ENCODE measurements around the gene TNIK. TPM values are rescaled to one million over a fixed set of nuclear protein-coding genes. Genes with fewer than 3 reads are reported as not detected.
A peak's percentile ranks its signal among the peaks of the same experiment; 100 is the strongest.

Gene TNIK
- total RNA-seq, 2 donors from 2014 or later, result 96.4 to 98.9 TPM

DNA sequence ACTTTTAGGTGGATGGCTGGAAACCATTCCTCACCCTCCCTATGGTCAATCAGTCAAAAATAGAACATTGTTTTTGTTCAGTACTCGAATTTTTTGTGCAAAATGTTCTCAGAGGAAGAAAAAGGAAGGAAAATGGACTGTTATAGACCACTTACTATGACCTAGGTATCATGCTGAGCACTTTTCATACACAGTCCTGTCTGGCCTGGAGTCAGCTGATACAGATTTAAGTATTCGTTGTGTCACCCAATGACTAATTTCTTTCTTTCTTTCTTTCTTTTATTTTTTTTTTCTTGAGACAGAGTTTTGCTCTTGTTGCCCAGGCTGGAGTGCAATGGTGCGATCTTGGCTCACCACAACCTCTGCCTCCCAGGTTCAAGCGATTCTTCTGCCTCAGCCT lies 29.1 kb upstream of the TNIK start:
- Mint-ChIP-seq H3K36me3 (ENCODE audit: low read depth) (no peaks in the 10 kb centered on the region), H3K27me3 (no peaks in the 10 kb centered on the region), H3K4me3 (no peak overlapping the region), H3K27ac (no peak overlapping the region), H3K4me1 (peaks cover 6% of the 10 kb centered on the region)
- no peaks in the 10 kb centered on the region for H3K9me3 ChIP-seq (ENCODE audit: control insufficient read depth, low read length, poor library complexity, severe bottlenecking)
- DNase-seq (no peak), ATAC-seq (no peak)

DNA sequence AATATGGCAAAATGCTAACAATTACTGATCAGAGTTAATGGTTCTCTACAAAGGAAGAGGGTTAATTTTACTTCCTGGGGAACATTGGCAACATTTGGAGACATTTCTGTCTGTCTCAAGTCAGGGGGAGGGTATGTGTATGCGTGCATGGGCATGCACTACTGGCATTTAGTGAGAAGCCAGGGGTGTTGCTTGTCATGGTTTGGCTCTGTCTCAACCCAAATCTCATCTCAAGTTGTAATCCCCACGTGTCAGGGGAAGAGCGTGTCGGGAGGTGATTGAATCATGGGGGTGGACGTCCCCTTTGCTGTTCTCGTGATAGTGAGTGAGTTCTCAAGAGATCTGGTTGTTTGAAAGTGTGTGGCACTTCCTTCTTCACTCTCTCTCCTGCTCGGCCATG lies 28.3 kb upstream of the TNIK start:
- ATAC-seq (no peak), DNase-seq (no peak)
- Mint-ChIP-seq H3K27ac (no peak overlapping the region), H3K36me3 (ENCODE audit: low read depth) (no peaks in the 10 kb centered on the region), H3K4me1 (no peaks in the 10 kb centered on the region), H3K4me3 (no peak overlapping the region), H3K27me3 (no peaks in the 10 kb centered on the region)
- H3K9me3 ChIP-seq (ENCODE audit: control insufficient read depth, low read length, poor library complexity, severe bottlenecking), result no peaks in the 10 kb centered on the region

DNA sequence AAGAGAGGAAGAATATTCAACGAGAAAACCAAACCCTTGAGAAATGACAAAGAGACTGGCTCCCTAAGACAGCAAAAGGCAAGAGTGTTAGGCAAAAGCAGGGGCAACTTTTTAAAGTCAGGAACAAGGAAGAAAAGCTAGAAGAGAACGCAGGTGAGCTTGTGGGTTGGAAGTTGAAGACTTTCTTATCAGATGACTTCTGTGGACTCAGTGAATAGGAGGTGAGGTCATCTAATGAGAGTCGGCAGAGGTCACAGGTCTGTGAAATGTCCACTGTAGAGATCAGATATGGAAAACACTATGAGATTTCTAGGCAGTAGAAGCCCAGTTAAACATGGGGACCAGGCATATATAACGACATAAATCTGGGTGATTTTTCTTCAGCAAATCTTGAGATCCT lies 27.2 kb upstream of the TNIK start:
- no peak for DNase-seq

DNA sequence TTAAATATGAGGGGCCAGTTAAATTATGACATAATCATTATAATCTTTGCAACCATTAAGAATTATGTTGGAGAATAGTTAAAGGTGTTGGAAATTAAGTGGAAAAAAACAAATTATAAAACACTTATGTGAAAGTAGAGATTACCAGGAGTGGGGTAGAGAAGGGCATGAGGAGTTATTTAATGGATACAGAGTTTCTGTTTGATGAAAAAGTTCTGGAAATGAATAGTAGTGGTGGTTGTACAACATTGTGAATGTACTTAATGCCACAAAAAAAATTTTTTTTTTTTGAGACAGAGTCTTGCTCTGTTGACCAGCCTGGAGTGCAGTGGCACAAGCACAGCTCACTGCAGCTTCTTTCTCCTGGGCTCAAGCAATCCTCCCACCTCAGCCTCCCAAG lies 25.1 kb upstream of the TNIK start:
- ATAC-seq, result no peak
- Mint-ChIP-seq H3K4me1 (peaks cover 7% of the 10 kb centered on the region), H3K36me3 (ENCODE audit: low read depth) (no peaks in the 10 kb centered on the region), H3K27ac (peak overlapping the region; percentile 19), H3K27me3 (no peaks in the 10 kb centered on the region), H3K4me3 (no peak overlapping the region)
- DNase-seq, result no peak
- no peaks in the 10 kb centered on the region for H3K9me3 ChIP-seq (ENCODE audit: control insufficient read depth, low read length, poor library complexity, severe bottlenecking)

More for the DNA sequence above, 27.2 kb upstream of the TNIK start:
- Mint-ChIP-seq H3K4me3 (no peak overlapping the region), H3K27ac (no peak overlapping the region), H3K36me3 (ENCODE audit: low read depth) (no peaks in the 10 kb centered on the region), H3K4me1 (no peaks in the 10 kb centered on the region), H3K27me3 (no peaks in the 10 kb centered on the region)
- ATAC-seq, result no peak
- no peaks in the 10 kb centered on the region for H3K9me3 ChIP-seq (ENCODE audit: control insufficient read depth, low read length, poor library complexity, severe bottlenecking)

DNA sequence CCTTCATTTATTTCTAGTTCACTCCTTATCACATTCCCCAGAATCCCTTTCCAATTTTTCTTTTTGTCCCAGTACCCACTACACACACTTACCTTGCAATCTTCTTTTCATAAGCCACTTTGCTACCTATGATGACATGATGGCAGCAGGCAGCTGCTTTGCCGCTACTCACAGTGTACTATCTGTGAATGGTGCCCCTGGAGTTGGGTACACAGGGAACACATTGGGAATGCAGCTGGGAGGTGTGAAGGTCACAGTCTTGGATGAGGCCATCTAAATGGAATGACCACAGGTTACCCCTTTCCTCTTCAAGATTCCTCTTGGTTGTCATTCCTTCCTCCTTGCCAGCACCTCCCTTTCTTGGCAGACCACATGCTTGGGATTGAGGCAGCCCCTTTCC lies 20.8 kb upstream of the TNIK start:
- no peak for ATAC-seq
- H3K36me3 Mint-ChIP-seq (ENCODE audit: low read depth), result no peaks in the 10 kb centered on the region
- no peaks in the 10 kb centered on the region for H3K9me3 ChIP-seq (ENCODE audit: control insufficient read depth, low read length, poor library complexity, severe bottlenecking)
- peak overlapping the region; percentile 47 for H3K4me3 Mint-ChIP-seq
- no peaks in the 10 kb centered on the region for H3K27me3 Mint-ChIP-seq
- peaks cover 7% of the 10 kb centered on the region for H3K4me1 Mint-ChIP-seq
- H3K27ac Mint-ChIP-seq, result peak overlapping the region; percentile 61
- DNase-seq, result no peak

DNA sequence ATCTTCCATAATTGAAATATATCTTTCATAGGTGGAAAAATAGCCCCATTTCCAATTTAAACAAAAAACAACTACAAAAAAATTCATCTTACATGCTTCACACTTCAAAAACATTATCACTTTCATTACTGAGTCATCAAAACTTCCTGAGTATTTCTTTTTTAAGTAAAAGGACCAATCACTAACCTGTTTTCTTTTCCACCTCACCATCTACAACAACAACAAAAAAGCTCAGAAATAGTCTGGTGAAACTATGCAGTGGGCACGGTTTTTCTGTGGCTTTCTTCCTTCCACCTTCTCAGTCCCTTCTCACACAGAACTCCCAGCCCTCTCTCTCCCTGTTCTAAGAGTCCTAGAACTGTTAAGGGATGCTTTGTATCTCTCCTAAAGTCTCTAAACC lies 20.3 kb upstream of the TNIK start:
- H3K9me3 ChIP-seq (ENCODE audit: control insufficient read depth, low read length, poor library complexity, severe bottlenecking), result no peaks in the 10 kb centered on the region
- Mint-ChIP-seq H3K4me1 (peaks cover 7% of the 10 kb centered on the region), H3K4me3 (peak overlapping the region; percentile 47), H3K27ac (peak overlapping the region; percentile 61), H3K36me3 (ENCODE audit: low read depth) (no peaks in the 10 kb centered on the region), H3K27me3 (no peaks in the 10 kb centered on the region)
- DNase-seq (no peak), ATAC-seq (peak; percentile 79)

DNA sequence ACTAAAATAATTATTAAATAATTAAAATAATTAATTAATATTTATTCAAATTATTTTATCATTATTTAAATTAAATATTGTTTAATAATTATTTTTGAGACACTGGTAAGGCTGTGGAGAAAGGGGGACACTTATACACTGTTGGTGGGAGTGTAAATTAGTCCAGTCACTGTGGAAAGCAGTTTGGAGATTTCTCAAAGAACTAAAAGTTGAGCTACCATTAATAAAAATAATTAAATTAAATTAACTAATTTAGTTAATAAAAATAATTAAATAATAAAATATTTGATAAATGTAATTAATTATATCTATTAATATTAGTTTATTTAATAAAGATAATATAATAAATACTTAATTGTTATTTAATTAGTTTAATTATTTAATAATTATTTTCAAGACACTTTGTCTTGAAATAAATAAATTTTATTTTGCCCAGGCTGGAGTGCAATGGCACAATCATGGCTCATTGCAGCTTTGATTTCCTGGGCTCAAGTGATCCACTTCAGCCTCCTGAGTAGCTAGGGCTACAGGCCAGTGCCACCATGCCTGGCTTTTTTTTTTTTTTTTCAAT lies 16.4 kb upstream of the TNIK start:
- H3K36me3 Mint-ChIP-seq (ENCODE audit: low read depth), result no peaks in the 10 kb centered on the region
- ATAC-seq, result no peak
- no peak for DNase-seq
- no peak overlapping the region for H3K27ac Mint-ChIP-seq
- H3K4me3 Mint-ChIP-seq, result no peak overlapping the region
- no peaks in the 10 kb centered on the region for H3K27me3 Mint-ChIP-seq
- H3K4me1 Mint-ChIP-seq, result peaks cover 7% of the 10 kb centered on the region
- H3K9me3 ChIP-seq (ENCODE audit: control insufficient read depth, low read length, poor library complexity, severe bottlenecking), result no peaks in the 10 kb centered on the region

DNA sequence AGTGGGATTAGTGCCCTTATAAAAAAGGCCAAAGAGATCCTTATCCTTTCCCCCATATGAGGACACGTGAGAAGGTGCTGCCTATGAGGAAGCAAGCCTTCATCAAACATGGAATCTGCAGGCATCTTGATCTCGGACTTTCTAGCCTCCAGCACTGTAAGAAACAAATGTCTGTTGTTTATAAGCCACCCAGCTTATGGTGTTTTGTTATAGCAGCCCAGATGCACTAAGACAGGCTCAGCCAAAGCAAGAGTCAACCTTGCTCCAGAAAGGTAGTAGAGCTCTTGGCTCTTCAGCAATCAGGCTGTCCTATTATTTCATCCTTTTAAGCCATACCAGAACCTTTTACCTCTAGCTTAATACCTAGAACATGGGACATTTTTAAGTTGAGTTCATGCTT lies 12.3 kb upstream of the TNIK start:
- Mint-ChIP-seq H3K27me3 (no peaks in the 10 kb centered on the region), H3K36me3 (ENCODE audit: low read depth) (no peaks in the 10 kb centered on the region), H3K27ac (no peak overlapping the region), H3K4me1 (no peaks in the 10 kb centered on the region), H3K4me3 (no peak overlapping the region)
- ATAC-seq (no peak), DNase-seq (no peak)
- no peaks in the 10 kb centered on the region for H3K9me3 ChIP-seq (ENCODE audit: control insufficient read depth, low read length, poor library complexity, severe bottlenecking)

DNA sequence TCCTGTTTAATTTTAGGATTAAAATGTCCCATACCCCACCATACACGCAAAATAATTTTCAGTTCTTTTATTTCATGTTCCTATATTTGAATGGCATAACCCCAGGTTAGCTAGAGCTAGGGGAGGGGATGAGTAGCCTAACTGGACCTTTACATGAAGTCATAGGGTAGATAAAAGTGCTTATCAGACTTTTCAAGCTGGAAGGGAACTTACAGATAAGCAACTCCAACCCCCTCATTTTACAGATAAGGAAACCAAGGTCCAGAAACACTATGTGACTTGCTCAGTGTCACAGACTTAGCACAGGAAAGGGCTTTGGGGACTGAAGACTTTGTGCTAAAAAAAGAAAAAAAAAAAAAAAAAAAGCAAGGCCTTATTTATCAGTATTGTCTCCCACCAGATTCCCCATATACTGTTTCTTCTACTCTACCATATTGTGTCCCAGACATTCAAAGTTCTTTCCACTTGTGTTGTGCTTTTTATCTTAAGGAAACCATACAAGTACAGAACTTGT lies 10.6 kb upstream of the TNIK start:
- H3K36me3 Mint-ChIP-seq (ENCODE audit: low read depth), result no peaks in the 10 kb centered on the region
- no peaks in the 10 kb centered on the region for H3K4me1 Mint-ChIP-seq
- no peak overlapping the region for H3K27ac Mint-ChIP-seq
- DNase-seq (no peak), ATAC-seq (no peak)
- H3K27me3 Mint-ChIP-seq, result no peaks in the 10 kb centered on the region
- H3K4me3 Mint-ChIP-seq, result no peak overlapping the region
- no peaks in the 10 kb centered on the region for H3K9me3 ChIP-seq (ENCODE audit: control insufficient read depth, low read length, poor library complexity, severe bottlenecking)

DNA sequence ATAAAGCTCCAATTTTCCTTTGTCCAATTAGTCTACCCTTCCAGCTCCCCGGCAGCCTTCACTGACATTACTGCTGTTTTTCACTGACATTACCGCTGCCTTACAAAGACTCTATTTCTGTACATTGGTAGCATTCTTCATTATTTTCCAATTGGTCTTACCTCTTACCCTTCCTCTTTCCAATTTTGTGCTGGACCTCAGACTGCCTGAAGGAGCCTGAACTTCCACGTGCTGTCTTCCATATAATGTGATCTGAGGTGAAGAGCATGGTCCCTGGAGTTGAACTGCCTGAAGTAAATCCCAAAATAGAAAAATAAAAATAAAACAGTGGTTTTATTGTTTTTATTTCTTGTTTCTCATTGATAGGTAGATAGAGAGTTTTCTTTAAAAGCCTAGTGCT lies 9.2 kb upstream of the TNIK start:
- no peaks in the 10 kb centered on the region for H3K4me1 Mint-ChIP-seq
- no peak overlapping the region for H3K27ac Mint-ChIP-seq
- no peaks in the 10 kb centered on the region for H3K36me3 Mint-ChIP-seq (ENCODE audit: low read depth)
- no peaks in the 10 kb centered on the region for H3K9me3 ChIP-seq (ENCODE audit: control insufficient read depth, low read length, poor library complexity, severe bottlenecking)
- no peak for DNase-seq
- no peak for ATAC-seq
- no peak overlapping the region for H3K4me3 Mint-ChIP-seq
- no peaks in the 10 kb centered on the region for H3K27me3 Mint-ChIP-seq

DNA sequence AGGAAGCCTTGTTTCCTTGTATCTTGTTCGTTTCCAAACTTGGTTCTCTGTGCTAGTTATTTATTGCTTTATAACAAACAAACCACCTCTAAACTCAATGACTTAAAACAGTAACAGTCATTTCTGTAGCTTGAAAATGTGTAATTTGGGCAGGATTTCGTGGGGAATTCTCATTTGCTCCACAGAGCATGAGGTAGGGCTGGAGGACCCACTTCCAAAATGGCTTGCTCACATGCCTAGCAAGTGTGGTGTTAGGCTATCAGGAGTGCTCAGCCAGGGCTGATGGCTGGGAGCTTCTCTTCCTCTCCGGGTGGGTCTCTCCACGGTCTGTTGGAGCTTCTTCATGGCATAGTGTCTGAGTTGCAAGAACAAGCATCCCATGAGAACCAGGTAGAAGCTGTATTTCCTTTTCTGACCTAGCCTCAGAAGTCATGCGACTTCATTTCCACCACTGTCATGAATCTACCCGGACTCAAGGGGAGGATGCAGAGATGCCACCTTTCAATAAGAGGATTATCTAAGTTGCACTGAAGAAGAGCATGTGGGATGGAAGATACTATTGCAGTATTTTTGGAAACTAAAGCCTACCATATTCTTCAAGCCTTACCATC lies 8.2 kb upstream of the TNIK start:
- H3K27me3 Mint-ChIP-seq, result no peaks in the 10 kb centered on the region
- no peak for ATAC-seq

DNA sequence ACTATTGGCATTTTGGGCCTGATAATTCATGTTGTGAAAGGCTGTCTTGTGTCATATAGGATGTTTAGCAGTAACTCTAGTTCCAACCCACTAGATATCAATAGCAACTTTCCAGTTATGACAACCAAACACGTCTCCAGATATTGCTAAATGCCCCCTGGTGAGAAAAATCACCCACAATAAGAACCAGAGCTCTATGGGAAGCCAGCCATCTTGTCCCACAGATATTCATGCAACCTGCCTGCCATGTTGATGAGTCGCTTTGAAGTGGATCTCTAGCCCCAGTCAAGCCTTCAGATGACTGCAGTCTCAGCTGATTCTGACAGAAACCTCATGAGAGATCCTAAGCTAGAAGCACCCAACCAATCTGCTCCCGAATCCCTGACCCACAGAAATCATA lies 5.6 kb upstream of the TNIK start:
- no peaks in the 10 kb centered on the region for H3K36me3 Mint-ChIP-seq (ENCODE audit: low read depth)
- no peak overlapping the region for H3K4me3 Mint-ChIP-seq
- ATAC-seq (no peak), DNase-seq (no peak)
- H3K27me3 Mint-ChIP-seq, result no peaks in the 10 kb centered on the region
- no peaks in the 10 kb centered on the region for H3K9me3 ChIP-seq (ENCODE audit: control insufficient read depth, low read length, poor library complexity, severe bottlenecking)
- peaks cover 14% of the 10 kb centered on the region for H3K4me1 Mint-ChIP-seq
- no peak overlapping the region for H3K27ac Mint-ChIP-seq

More for the DNA sequence above, 8.2 kb upstream of the TNIK start:
- H3K27ac Mint-ChIP-seq, result no peak overlapping the region
- no peaks in the 10 kb centered on the region for H3K9me3 ChIP-seq (ENCODE audit: control insufficient read depth, low read length, poor library complexity, severe bottlenecking)
- H3K36me3 Mint-ChIP-seq (ENCODE audit: low read depth), result no peaks in the 10 kb centered on the region
- no peak for DNase-seq
- H3K4me3 Mint-ChIP-seq, result no peak overlapping the region
- no peaks in the 10 kb centered on the region for H3K4me1 Mint-ChIP-seq

DNA sequence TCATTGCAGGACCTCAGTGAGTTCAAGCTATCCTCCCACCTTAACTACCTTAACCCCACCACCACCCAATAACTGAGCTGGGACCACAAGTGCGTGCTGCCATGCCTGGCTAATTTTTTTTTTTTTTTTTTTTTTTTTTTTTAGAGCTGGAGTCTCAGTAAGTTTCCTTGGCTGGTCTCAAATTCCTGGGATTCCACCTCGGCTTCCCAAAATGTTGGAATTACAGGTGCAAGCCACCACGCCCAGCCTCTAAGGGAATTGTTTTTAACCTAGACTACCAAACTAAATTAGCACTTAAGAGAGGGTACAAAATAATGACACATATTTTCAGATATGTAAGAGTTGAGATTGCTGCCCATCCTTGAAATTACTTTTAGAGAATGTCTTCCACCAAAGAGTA lies 4.3 kb upstream of the TNIK start:
- DNase-seq, result no peak
- Mint-ChIP-seq H3K4me3 (no peak overlapping the region), H3K36me3 (ENCODE audit: low read depth) (peaks cover 2% of the 10 kb centered on the region), H3K27me3 (no peaks in the 10 kb centered on the region), H3K27ac (no peak overlapping the region), H3K4me1 (peaks cover 14% of the 10 kb centered on the region)
- no peaks in the 10 kb centered on the region for H3K9me3 ChIP-seq (ENCODE audit: control insufficient read depth, low read length, poor library complexity, severe bottlenecking)
- no peak for ATAC-seq

DNA sequence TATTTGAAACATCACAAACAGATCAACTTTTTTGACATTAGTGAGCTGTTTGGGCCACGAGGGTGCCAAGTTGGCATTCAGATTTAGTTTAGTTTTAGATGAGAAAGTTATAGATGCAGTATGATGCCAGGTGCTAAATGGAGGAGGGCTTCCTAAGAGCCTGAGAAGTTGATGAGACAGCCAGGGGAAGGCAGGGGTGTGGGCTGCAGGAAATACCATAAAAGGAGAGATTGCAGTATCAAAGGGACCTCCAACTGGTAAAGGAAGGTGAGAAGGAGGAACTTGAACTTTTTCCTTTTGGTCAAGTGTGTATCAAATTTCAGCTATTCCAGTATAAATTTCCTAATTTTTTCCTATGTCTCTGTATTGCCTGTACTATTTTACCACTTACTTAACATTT lies 2.0 kb upstream of the TNIK start:
- ATAC-seq (no peak), DNase-seq (no peak)
- Mint-ChIP-seq H3K27ac (peak overlapping the region; percentile 99), H3K4me3 (peak overlapping the region; percentile 82), H3K27me3 (no peaks in the 10 kb centered on the region), H3K4me1 (peaks cover 33% of the 10 kb centered on the region), H3K36me3 (ENCODE audit: low read depth) (peaks cover 8% of the 10 kb centered on the region)
- H3K9me3 ChIP-seq (ENCODE audit: control insufficient read depth, low read length, poor library complexity, severe bottlenecking), result no peaks in the 10 kb centered on the region

Measured in T-helper 17 cell (primary cell).